Sciatic nerve (tissue), 2 donors: ENCODE results near the gene LRMDA. TPM values are rescaled to one million over a fixed set of nuclear protein-coding genes. Genes with fewer than 3 reads are reported as not detected.
A peak's percentile ranks its signal among the peaks of the same experiment; 100 is the strongest.
"Not testable (repeated sequence)": the region's sequence is repeated elsewhere in the genome, so short reads cannot be mapped to it uniquely, and the experiment has no call there.

ENCODE experiments used
- ATAC-seq: fragments of 200-7000 bp; cut with Tn5 transposase; one replicate; pipeline ENCODE4 v1.9.1; 2020; ENCODE audit warnings: mild to moderate bottlenecking, moderate library complexity
- DNase-seq: peaks from one replicate; pipeline ENCODE4 v3.0.0-alpha.2; 2020; ENCODE audit warnings: low spot score
- intact Hi-C: fragments of 100-400 bp; cut with DNase I; formaldehyde crosslinking; loops from one replicate; pipeline ENCODE4 v1.14.2; 2022
- total RNA-seq: library from RNA; stranded (reverse); fragmentation: NEBNext Ultra II Directional; extraction: Animal tissue kit (Norgen Biotek cat#: 25700); gene quantifications from one replicate; pipeline ENCODE4 v1.2.1, GENCODE V29; 2021
- donor health status: DM: no; HTN: no; CAD: no.
- donor health status: DM: no; HTN: no; CAD: no.

The LRMDA gene
- total RNA-seq, 1 donor from 2014 or later, result 16.6 TPM

DNA sequence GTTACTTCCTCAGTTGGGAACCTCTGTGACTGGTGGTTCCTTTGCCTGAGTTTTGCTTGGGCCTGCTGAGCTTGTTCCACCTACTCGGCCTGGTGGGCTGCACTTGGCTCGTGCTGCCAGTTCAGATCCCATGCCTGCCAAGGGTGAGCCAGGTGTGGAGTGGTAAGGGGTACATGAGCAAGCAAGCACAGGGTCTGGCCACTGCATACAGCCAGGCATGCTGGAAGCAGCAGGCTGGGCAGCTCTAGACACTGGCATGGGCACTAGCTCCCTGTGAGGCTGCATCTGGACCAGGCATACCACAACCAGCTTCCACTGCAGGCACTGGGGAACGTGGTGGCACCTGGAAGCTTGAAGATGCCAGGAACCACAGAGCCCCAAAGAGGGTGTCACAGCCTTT lies 624.0 kb downstream of the LRMDA start:
- DNase-seq, result no peak
- no peak for ATAC-seq
- intact Hi-C loops, result no loop called here

GRCh38 chr10:76055963-76056362 lies 624.5 kb downstream of the LRMDA start:
- DNase-seq (no peak), ATAC-seq (no peak)
- intact Hi-C loops, result no loop called here

- DNase-seq, intact Hi-C loops, ATAC-seq: not testable (repeated sequence)
Observed at GRCh38 chr10:76060993-76061392, 629.6 kb downstream of the LRMDA start.

GRCh38 chr10:76066457-76066856 lies 635.0 kb downstream of the LRMDA start:
- DNase-seq, result no peak
- intact Hi-C loops, result no loop called here
- no peak for ATAC-seq

DNA sequence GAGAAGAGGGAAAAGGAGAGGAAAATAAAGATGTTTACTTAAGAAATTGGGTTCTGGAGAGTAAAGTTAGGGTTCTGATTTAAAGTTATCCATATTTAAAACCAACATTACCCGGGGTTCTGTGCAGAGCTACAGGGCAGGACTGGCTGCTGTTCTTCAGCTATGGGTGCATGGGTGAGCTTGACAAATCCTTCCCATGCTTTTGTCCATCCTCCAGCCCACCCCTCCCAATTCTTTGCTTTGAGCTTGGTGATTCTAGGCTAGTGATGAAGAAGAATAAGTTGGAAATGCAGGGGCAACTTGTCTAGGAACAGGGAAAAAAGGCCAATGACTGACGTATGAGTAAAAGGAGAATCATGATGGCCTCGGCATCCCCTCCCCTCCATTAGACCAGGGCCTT lies 636.0 kb downstream of the LRMDA start:
- intact Hi-C loops, result no loop called here
- ATAC-seq, result no peak
- no peak for DNase-seq

DNA sequence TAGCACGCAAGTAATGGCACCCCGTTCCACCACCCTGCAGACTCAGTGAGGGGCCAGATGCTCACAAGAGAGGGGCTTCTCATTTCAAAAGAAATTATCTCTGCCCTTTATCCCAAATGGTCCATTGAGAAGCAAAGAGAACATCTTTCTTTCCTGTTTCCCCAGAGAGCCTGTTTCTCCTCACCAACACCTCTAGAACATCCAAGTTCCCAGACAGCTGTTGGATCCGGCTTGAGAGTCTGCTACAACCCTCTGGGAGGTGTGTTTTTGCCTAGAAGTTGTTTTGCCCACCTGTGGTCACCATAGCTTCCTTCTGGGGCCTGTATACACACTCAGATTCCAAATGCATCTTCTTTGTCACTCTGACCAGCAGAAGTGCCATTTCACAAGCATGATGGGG lies 637.4 kb downstream of the LRMDA start:
- DNase-seq (no peak), ATAC-seq (no peak)
- intact Hi-C loops, result no loop called here

DNA sequence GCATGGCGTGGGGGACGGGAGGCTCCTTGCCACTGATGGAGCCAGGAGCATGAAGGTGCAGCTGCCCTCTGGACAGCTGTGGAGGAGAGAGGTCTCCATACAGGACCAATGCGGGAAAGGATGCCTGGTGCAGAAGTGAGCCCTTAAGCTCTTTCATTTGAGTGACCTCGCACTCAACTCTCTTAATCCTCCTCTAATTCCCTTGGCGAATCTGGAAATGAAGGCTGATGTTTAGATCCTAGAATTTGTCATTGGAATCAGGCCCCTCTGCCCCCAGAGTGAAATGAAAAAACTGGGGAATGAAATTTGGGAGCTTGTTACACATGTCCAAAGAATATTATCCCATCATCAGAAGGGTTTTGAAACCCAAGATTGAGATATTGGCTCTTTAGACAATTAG lies 639.5 kb downstream of the LRMDA start:
- intact Hi-C loops, result no loop called here
- no peak for DNase-seq
- ATAC-seq, result no peak

- DNase-seq (no peak), ATAC-seq (peak; percentile 62)
- intact Hi-C loops, result no loop called here
Observed at GRCh38 chr10:76071653-76072365, 640.4 kb downstream of the LRMDA start.

DNA sequence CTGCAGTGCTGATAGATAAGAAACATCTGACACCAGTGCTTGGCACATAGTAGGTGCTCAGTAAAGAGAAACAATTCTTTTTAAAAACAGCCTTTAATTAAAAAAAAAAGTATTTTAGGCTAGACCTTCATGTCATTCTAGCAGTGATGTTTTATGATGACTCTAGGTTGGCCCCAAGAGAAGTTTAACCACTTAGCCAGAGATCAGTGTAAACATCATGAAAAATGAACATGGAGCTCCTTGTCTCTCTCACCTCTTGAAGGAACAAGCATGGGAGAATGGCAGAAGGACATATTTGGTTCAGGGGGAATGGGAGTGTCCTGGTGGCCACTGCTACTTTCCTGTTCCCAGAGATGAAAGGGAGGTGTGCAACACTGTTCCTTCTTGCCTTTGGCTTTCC lies 641.0 kb downstream of the LRMDA start:
- no peak for DNase-seq
- intact Hi-C loops, result no loop called here
- no peak for ATAC-seq

DNA sequence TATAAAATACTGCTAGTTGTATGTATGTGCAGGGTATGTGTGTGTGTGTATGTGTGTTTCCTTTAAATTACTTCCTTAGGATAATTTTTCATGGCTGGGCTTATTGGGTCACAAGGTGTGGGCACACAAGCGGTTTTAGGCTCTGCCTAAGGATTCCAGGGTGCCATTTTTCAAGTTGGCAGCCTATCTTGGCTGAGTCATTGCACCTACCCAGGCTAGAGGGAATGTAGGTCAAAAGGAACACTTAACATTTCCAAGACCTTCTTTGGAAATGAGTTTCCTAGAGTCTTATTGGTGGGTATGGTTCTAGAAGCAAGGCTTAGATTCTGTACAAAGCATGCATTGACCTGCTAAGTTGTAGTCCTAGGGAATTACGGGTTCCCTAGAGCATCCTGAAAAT lies 642.1 kb downstream of the LRMDA start:
- intact Hi-C loops, result no loop called here
- DNase-seq (no peak), ATAC-seq (no peak)

DNA sequence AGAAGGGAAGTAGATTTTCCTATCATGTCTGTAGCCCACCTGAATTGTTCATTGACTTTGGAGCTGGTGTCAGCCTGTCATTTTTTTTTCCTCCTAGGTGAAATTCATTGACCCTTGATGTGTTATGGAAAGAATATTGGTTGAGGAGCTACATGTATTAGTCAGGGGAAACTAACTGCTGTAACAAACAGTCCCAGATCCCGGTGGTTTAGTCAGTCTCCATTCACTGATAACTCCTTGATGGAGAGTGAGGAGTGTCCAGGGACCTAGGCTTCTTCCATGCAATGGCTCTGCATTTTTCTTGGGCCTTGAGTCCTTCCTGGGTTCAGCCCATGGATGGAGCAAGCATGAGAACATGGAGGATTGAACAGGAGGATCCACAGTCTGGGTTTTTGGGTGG lies 643.2 kb downstream of the LRMDA start:
- no peak for DNase-seq
- ATAC-seq, result no peak
- intact Hi-C loops, result no loop called here

GRCh38 chr10:76080451-76080850 lies 649.0 kb downstream of the LRMDA start:
- ATAC-seq, result peak; percentile 17
- DNase-seq, result no peak
- intact Hi-C loops, result loop anchor here (10.0 kb wide), 1 partner anchor 764 kb away; no protein-coding TSS in a partner anchor

DNA sequence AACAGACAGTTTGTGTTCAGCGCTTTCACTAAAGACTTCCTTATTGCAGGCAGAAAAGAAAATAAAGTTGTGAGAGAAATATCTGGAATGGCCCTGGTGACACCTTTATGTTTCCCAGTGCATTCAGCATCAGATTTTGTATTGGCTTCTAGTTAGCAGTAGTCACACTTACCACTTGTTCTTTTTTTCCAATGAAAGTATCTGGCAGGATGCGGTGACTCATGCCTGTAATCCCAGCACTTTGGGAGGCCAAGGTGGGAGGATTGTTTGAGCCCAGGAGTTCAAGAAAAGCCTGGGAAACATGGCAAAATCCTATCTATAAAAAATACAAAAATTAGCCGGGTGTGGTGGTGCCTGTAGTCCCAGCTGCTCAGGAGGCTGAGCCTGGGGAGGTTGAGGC lies 649.6 kb downstream of the LRMDA start:
- intact Hi-C loops, result loop anchor here (10.0 kb wide), 1 partner anchor 764 kb away; no protein-coding TSS in a partner anchor
- DNase-seq (no peak), ATAC-seq (no peak)

DNA sequence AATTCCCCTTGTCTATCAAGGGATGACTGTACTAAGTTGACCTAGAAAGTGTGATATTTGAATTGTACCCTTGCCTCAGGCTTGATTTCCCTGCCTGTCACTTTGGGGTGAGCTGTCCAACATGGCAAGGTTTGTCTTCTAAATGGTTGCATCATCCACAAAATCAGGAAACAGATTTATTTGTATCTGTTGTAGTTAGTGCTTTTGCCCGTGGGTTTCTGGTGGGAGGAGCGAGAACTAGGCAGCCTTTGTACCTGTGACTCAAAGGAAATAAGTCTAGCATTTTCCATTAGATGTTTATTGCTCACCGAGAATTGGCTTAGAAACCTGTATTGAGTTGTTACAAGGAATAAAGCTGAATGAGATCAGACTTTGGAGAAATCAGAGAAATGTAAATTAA lies 650.8 kb downstream of the LRMDA start:
- intact Hi-C loops, result loop anchor here (10.0 kb wide), 1 partner anchor 763 kb away; no protein-coding TSS in a partner anchor
- no peak for ATAC-seq

GRCh38 chr10:76082956-76083355 lies 651.5 kb downstream of the LRMDA start:
- no peak for ATAC-seq
- DNase-seq, result no peak
- intact Hi-C loops, result loop anchor here (10.0 kb wide), 1 partner anchor 762 kb away; no protein-coding TSS in a partner anchor

More for the DNA sequence above, 650.8 kb downstream of the LRMDA start:
- DNase-seq, result no peak

GRCh38 chr10:76085002-76085816 lies 653.8 kb downstream of the LRMDA start:
- DNase-seq, result no peak
- intact Hi-C loops, result loop anchor here (10.0 kb wide), 1 partner anchor 760 kb away; no protein-coding TSS in a partner anchor
- no peak for ATAC-seq

DNA sequence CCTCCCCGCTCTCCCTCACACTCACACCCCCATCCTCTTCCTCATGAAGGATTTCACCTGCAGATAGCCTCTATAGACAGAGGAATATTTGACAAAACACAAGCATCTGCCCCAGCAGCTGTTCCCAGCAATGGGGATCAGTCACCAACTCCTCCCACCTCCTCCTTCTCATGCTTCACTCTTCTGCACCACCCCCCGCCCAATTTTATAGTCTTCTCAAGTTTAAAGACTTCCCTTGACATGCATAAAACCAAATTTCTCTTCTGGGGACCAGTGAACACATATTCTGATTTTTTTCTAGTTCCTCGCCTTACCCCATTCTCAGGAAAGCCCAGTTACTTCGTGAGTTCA lies 654.4 kb downstream of the LRMDA start:
- DNase-seq (no peak), ATAC-seq (no peak)
- intact Hi-C loops, result loop anchor here (10.0 kb wide), 1 partner anchor 759 kb away; no protein-coding TSS in a partner anchor

GRCh38 chr10:76086170-76086760 lies 654.8 kb downstream of the LRMDA start:
- DNase-seq, result no peak
- no peak for ATAC-seq
- intact Hi-C loops, result loop anchor here (10.0 kb wide), 1 partner anchor 759 kb away; no protein-coding TSS in a partner anchor

DNA sequence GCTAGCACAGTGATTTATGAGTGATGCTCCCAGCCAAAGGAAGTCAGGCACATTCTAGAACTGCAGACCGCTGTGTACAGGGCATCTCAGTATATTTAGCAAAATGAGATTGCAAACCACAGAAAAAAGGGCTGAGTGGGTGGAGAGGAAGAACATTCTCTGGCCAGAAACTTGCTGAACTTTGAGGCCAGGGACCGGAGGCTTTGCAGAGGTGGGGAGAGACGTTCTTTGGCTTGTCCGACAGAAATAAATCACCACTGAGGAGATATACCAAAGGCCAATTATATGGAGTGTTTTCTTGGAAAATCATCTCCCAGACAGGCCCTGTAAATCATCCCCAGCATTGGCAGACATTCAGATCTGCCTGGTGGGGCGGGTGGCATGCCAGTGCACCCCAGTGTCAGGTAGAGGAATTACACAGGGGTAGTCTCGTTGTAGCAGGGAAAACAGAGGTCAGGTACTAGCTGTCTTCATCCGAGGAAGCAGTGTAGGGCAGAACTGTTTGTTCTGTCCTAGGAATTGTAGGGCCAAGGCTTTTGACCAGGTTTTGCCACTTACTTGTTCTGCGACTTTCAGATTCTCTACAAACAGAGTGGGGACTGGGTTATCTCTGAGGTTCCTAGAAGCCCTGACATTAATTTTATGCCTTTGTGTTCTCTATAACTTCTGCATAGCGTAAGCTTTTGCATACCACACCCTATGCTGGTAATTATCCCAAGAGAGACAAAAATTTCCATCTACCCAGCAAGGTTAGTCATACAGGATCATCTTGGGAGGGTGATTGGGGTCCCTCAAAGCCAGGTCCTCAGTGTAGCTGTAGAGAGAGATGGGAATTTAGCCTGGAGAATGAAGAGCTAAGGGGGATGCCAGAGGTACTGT lies 655.6 kb downstream of the LRMDA start:
- peak; percentile 66 for DNase-seq
- ATAC-seq, result peak; percentile 85
- intact Hi-C loops, result loop anchor here (10.0 kb wide), 1 partner anchor 758 kb away; no protein-coding TSS in a partner anchor
